NCI-H187 (cell line): ENCODE data around the gene ATG10.
A peak's percentile ranks its signal among the peaks of the same experiment; 100 is the strongest.

Experiments
- DNase-seq, 2 experiments: peaks; one replicate each; lab custom pipeline; 2025; lab: John Stamatoyannopoulos, UW

Gene ATG10

DNA sequence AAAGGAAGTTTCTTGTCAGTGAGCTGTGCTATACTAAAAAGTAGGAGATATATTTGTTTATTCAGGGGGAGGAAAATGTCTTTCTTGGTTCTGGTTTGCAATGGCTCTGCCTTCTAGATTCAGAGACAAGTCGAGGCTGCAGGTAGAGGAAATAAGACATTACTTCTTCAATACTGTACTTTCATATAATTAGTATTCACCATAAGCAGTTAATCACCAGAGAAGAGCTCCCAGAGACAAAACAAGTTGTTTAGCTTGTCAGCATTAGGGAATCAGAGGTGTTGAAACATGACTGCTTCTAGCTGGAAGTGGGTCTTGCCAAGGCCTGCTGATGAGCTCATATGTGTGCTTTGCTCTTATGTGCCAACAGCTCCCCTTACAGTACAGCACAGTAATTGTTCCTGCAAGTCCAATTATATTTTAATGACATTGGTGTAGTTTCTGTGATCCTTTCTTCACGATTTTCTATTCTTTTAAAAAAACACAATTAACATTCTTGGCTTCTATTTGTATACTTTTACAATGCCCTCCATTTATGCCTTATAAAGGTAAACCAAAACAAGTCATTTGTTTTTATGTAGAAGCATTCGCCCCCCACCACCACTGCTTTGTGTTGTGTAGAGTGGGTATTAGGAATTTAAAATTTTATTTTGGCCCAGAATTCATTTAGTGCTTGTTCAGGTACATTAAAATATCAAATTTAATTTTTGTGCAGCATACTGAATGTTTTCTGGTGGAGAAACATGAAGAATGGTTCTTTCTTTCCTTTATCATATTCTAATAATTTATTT is 194.1 kb downstream of the ATG10 start:
- DNase-seq = peak in 1 of 2 experiments; percentile 40

DNA sequence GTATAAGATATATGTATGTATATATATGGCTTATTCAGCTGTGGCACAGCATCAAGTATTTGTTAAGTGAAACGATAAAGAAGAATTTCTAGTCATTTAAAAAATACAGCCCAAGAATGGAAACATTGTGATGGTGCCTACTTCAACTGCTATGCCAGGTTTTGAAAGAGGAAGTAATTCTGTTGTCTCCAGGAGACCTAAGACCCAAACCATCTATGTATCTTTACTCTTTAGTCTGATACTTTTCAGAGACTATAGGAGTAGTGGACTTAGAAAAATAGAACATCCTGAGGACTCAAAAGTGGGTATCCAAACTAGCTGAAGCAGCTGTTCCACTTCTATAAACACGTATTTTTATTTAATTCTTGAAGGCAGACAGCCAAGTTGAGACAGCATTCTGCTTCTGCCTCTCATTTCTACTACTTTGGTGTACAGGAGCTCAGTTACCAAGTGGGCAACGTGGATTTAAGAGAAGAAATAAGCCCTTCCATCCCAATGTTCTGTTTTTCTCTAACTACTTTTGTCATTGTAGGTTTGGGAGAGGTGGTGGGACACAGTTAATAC is 195.6 kb downstream of the ATG10 start:
- no peak for DNase-seq

DNA sequence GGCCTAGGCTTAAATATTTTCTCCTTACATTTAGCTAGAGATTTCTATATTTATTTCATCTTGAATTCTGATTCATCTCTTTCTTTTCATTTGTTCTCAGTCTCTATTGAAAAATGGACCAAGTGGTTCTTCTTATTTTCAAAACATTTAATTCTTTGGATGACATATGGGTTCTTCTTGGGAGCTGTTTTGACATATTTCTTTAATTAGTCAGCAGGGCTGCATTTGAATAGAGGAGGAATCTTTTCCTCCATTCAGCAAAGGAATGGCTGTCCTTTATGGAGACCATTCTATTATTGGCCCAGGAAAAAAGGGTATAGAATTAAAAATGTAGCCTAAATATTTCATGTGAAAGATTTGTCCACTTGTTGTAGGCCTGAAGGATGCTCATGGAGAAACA is 196.5 kb downstream of the ATG10 start:
- DNase-seq = no peak

DNA sequence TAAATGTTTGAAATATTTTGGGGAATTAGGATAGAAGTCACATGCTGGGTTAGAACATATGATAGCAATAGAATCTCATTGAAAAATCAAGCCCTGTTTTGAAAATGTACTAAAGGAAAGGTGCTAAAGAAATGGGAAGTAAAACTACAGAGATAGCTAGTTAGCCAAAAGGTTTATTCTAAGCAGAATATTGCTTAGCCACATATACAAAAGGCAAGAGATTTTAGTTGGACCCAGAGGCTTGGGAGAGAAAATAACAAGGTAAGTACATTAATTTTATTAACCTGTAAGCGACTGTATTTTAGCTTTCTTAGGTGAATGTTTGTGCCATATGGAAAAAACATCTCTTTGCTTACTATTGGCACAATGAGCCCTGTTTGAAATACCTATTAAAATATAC is 198.1 kb downstream of the ATG10 start:
- no peak for DNase-seq

DNA sequence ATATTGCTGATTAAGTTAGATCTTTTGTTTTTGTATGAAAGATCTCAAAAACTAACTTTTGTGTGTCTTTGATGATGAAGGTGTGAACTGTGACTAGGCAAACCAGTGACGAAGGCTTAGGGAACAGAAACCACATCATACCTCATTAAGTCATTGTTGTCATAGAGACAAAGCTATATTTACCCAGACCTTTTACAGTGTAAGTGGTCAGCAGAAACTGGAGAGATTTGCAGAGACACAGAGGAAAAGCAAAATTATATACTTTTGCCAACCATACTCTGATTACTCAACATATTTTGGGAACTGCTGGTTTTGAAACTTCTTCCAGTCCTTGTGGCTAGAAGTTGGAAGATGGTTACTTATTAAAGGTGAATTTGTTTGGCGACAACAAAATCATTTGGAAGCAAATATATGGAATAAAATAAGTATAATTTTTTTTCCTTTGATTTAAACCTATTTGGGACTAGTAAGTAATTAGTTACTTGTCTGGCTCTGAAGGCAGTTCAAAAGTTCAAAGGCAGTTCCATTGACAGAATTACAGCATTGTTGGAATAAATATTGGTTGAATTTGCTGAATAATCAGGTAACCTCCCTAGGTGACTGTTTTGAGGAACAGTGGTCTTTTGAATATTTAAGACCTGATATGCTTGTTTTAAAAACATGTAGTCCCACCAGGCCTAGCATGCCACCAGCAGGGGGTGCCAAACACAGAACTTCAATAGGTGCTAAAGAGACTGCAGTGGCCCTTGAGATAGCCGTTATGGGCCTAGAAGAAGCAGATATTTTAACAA is 202.5 kb downstream of the ATG10 start:
- peak; percentile 8 to 42 for DNase-seq

DNA sequence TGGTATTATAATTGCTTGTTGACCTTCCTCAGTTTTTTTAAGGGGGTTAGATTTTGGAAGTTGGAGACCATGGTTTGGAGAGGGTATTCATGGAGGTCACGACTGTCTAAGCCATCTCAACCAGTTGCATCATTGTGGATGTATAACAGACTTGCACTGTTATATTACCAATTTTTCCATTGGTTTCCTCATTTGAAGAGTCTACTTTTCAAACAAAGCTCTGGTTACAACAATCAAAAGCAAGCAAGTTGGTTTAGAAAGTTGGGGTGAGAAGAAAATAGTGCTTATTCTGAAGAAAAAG is 203.0 kb downstream of the ATG10 start:
- DNase-seq = no peak

DNA sequence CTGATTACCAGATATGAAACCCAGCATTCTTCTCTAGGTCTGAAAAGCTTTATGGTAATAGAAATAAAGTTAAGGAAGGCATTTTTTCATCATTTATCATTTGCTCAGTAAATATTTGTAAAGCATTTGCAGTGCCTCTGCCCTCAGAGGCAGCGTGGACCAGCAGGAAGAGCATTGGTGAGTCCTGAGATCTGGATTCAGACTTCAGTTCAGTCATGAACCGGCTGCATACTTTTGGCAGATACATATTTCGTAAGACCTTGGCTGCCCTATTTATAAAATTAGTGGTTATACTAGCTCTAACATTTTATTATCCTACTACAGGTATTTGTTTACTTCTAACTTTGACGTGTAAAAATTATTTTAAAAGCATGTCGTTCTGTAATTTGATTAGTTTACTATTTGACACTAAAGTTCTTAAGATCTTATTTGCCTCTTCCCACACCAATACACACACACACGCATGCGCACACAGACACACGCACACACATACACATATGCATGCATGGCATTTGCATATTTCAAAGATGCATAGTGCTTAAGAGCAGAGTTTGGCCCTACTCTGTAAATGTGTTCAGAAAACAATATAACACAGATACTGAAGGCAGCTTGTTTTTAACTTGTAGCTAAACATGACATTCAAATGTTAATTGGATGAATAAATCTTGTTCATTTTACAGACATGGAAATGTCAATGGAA is 204.4 kb downstream of the ATG10 start:
- no peak for DNase-seq

DNA sequence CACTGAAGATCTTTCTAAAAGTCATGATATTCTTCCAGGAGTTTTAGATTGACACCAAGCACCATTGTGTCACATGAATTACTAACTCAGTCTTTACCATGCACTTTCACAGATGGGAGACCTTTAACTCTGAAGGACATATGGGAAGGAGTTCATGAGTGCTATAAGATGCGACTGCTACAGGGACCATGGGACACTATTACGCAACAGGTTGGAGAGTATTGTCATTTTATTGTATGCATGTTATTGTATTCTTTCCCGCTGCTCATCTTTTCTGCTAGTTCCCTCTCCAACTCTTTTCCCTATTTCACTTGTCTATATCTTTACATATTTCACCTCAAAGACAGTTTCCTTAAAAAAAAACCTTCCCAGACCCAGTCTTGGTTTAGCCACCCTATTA is 206.6 kb downstream of the ATG10 start:
- DNase-seq = no peak

DNA sequence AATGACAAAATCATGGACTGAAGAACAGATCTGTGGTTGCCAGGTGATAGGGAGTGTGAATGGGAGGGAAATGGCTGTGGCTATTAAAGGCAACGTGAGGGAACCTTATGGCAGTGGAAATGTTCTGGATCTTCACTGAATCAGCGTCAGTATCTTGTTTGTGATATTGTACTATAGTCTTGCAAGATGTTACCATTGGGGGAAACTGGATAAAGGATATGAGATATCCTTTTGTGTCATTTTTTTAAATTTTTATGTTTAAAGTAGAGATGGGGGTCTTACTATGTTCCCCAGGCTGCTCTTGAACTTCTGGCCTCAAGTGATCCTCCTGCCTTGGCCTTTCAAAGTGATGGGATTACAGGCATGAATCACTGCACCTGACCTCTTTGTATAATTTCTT is 210.8 kb downstream of the ATG10 start:
- no peak for DNase-seq

DNA sequence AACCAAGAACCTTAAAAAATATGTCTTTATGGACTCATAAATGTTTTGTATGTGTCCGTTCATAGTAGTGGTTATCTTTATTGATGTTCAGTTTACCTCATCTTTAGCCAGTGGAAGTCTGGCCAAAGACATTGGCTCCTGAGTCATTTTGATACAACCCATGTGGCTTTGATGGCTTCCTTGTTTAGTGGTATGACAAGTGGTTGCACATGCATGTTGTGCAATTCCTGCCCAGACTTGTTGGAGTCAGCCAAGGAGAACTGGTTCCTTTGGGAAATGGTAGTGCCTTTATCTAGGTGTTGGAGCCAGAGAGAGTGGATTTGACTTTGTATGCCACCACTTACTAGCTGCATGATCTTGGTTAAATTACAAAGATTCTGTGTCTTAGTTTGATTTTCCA is 212.0 kb downstream of the ATG10 start:
- DNase-seq = no peak

DNA sequence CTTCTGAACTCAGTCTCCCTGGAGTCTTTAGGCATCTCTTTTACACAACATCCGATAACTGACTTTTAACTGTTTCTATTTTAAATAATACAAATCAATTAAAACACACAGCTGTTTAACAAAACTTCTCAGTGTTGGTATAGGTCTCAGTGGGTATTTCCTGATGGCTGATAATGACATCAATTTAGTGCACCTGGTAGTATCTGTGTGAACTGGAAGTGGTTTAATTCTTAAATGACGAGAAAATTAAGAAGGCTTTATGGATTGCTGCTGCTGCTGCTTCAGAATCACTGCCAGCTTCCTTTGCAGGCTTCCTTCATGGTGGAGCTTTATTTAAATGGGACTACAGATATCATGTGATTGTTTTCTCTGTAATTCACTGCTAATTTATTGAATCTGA is 214.0 kb downstream of the ATG10 start:
- no peak for DNase-seq

DNA sequence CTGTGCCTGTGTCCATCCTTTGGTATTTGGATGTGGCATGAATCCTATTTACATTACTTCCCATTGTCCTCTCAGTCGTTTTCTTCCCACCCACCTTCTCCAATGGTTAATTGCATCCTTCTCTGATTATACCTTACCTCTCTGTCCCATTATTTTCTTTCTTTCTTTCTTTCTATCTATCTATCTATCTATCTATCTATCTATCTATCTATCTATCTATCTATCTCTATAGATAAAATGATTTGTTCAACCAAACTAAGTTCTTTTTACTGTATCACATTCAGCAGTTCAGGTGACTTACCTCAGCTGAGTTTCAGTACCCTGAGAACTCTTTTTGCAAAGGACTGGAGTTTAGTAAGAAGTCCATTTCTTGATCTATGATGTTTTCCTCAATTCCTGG is 225.7 kb downstream of the ATG10 start:
- DNase-seq = no peak

DNA sequence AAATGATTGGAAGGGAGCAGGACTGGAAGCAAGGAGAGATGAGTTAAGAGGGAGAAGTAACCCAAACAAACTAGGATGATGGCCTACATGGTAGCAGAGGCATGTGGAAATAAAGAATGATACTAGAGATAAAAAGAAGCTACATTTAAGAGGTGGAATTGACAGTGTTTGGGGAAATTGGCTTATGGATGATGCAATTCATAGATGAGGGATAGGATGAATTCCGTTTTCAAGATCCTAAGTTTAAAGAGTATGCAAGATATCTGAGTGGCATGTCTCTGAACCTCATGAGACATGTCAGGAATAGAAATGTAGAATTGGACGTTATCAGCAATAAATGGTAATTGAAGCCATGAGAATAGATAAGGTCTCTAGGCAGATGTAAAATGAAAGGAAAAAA is 232.7 kb downstream of the ATG10 start:
- no peak for DNase-seq

DNA sequence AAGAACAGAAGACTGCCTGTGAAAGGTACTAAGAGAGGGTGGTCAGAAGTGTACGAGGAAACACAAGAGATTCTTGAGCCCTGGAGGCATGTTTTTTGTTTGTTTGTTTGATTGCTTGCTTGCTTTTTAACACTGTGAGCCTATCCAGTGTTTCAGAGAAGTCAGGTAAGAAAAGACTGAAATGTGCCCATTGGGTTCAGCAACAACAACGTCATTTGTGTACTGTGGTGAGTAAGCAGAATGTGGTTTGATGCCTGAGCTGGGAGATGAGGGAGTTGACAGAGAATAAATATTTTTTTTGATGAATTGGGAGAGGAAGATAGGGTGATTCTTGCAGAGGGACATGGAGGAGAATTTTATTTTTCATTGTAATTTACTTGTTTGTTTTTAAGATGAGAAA is 233.2 kb downstream of the ATG10 start:
- no peak for DNase-seq

DNA sequence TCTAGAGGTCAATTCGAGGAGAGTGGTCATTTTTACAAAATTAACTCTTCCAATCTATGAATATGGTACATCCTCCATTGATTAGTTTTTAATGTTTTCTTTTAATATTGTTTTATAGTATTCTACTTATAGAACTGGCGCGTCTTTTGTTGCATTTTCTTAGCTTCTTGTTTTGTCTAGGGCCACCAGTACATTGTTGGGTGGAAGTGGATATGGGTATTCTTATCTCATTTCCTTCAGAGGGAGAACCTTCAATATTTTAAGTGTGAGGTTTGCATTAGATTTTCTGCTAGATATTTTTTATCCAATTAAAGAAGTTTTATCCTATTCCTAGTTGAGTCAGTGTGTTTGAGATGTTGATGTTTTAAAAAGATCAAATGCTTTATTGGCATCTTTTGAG is 236.5 kb downstream of the ATG10 start:
- no peak for DNase-seq

DNA sequence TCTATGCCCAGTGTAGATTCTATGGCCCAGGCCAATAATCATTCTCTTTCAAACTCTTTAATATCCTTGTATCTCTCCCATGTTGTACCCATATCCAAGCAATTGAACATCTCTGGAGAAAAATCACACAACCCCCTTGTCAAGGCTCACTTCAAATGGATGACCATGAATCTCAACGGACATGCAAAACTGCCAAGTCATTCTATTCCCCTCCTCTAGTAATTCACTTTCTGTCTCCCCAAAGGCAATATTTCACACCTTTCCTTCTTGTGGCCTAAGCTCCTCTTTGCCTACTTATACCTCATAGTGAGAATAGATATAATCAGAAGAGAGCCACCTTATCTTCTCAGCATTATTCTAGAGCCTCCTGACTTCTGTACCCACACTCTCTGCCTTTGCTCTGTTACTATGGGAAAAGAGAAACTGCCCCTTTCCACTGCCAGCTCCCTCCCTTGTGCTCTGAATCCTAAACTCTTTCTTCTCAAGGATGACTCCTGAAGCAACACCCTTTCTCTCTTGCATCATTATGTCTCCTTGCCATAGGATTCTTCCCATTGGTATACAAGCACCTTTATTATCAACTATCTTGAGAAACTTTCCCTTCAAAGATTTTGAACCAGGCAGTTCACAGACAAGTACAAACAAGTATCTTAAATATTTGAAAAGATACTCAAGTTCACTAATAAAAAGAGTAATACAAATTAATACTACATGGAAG is 240.2 kb downstream of the ATG10 start:
- DNase-seq = no peak

DNA sequence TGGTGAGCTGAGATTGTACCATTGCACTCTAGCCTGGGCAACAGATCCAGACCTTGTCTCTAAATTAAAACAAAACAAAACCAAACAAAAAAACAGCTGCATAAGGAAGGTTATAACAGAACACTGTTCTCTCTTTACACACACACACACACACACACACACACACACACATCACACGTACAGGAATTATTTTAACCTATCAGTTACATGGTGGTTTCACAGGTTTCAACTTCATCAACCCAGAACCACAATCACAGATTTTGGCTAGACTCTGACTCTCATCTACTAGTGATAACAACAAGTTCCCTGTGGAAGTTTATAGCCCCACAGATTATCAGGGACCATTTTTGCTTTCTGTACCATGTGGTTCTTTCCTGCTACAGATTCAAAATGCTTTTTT is 246.1 kb downstream of the ATG10 start:
- no peak for DNase-seq

DNA sequence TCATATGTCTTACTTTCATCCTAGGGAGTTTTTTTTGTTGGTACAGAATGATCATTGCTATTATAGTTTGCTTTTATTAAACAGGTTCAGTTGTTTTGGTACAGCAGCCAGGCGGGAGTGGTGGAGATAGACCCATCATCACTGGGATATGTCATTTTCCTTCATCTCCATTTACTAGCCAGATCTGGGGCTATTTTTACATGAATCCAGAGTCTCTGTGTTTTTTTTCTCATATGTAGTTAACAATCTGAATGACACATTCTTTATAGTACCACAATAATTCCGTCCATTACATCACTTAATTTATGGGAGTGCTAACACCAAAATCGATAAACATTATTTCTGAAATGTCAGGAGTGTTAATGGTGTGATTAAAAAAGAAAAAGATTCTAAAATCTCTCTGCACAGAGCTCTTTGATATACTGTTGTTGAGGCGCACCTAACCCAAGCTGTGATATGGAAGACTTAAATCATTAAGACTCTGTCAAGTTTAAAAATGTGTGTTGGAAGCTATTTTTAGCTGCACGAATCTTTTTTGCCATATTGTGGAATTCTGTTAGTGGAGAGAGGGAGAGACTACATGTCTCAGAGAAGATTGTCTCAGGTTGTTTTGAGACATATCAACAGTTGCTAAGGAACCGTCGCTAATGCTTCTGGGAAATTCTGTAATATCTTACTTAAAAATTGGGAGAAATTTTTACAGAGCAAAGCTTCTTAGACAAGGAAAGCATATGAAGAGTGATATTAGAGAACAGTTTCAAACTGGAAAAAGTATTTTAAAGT is 246.7 kb downstream of the ATG10 start:
- no peak for DNase-seq

DNA sequence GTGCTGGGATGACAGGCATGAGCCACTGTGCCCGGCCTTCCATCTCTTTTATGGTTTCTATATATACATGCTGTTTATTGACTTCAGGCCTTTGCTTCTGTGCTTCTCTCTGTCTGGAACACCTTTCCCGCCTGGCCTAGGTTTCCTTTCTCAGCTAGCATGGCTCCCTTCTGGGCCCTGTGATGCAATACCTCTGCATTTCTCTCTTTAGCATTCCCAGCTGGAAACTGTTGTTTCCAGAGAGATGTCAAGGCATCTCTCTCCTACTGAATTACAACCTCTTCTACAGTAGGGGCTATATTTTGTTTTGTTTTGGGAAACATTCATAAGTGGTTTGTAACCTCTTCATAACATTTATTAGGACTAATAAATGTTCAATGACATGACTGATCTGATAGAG is 249.2 kb downstream of the ATG10 start:
- DNase-seq = no peak

DNA sequence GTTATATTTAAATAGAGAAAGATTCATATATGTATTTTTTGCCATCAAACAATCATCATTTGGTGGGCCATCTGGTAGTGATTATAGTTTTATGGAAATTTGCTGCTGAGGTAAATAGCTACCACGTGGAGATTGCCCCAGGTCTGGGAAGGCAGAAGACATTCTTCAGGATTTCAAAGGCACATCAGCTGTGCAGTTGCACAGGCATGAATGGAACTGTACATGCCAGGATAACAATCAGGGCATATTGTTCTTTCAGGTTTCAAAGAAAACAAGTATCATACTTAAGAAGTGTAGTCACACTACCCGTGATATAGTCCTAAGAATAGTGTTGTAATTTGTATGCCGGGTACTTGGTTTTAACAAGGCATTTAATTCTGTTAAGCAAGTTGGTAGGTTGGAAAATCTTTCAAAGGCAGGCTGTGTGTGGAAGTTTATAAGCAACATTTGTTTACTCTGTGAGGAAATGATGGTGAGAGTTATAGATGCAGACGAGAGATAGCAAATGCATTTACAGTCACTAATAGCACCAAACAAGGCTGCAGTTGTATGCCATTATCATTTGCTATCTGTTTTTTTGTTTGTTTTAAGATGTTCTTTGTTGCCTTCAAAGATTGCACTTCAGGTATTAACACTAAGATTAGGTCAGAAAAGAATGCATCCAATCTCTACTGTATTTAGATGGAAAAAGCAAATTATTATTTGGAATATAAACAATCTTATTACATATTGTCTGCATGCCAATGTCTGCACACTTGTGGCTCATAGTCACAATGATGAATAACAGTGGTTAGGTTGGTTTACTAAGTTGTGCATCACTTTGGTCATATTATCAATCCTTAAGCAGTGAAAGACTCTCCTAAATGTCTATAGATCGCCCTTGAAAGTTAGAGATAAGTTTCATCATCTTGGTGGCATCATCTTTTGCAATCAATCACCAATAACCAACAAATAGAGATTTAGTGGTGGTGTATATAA is 251.1 kb downstream of the ATG10 start:
- no peak for DNase-seq
